MM.1S (cell line): ENCODE measurements around the gene CPNE1.

ENCODE experiments used
- CTCF ChIP-seq: fragments of 300-600 bp; sonication (generic); IDR thresholded peaks from 2 replicates; pipeline ENCODE4 v1.5.1; 2016; ENCODE audit warnings: antibody characterized with exemption, low read length, mixed read lengths
- EZH2 ChIP-seq: fragments of 300-600 bp; sonication (generic); optimal IDR thresholded peaks from 2 replicates; pipeline ENCODE3; 2017; ENCODE audit warnings: low read depth, mild to moderate bottlenecking, antibody characterized with exemption, low read length, mixed read lengths
- EZH2phosphoT487 ChIP-seq: fragments of 300-600 bp; sonication (generic); IDR thresholded peaks from 2 replicates; pipeline ENCODE4 v1.6.1; 2018; ENCODE audit warnings: antibody characterized with exemption, low read length

DNA sequence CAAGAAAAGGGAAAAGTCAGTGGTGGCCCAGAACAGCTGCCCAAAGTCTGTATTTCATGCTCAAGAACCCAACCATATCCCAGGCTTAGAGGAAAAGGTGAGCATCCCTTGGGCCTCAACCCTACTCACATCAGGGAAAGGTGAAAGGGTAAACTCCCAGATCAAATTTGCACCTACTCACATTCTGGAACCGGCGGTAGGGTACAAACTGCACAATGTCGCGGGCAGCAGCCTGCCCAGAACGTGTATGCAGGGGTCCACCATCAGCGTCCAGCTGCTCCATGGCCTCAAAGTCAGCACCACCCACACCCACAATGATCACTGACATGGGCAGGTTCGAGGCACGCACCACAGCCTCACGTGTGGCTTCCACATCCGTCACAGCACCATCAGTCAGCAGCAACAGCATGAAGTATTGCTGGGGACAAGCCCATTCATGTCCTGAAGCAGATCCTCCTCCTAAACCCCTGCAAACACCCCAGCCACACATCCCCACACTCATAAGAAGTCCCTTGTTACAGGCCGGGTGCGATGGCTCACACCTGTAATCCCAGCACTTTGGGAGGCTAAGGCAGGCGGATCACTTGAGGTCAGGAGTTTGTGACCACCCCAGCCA, 38.2 kb downstream of the CPNE1 start:
- TF ChIP-seq CTCF = no peak
- TF ChIP-seq EZH2 = no peak
- TF ChIP-seq EZH2phosphoT487 = no peak
